Esophagus squamous epithelium (tissue), 4 donors: ENCODE measurements around the gene KLHL29.

Experiments used
- CTCF ChIP-seq, 6 experiments: fragments of 450-650 bp in 4 of 6; fragments of 200-600 bp in 2 of 6; sonication (generic) in 2 of 6; IDR thresholded peaks; one replicate each; pipeline ENCODE4 v1.5.1; 2016 to 2019; ENCODE audit warnings: antibody characterized with exemption in 6 of 6, mild to moderate bottlenecking in 4 of 6, moderate library complexity in 4 of 6
- POLR2A ChIP-seq, 4 donors: fragments of 450-650 bp; IDR thresholded peaks; one replicate each; pipeline ENCODE4 v1.6.1; 2017; ENCODE audit warnings: antibody characterized with exemption in 4 of 4, mild to moderate bottlenecking in 4 of 4, moderate library complexity in 3 of 4

- no peak for TF ChIP-seq POLR2A (IDR thresholded peaks at IDR 0.05)
- no peak for TF ChIP-seq CTCF (IDR thresholded peaks at IDR 0.05)
Measured at GRCh38 chr2:23522726-23523372, 137.9 kb downstream of the KLHL29 start.
